ENCODE results near the gene CYP46A1. TPM values are rescaled to one million over a fixed set of nuclear protein-coding genes. Genes with fewer than 3 reads are reported as not detected.

The CYP46A1 gene
- total RNA-seq, 1 experiment from 2014 or later, result 0.36 TPM

- ChIA-PET POLR2A (no interaction called here), CTCF (no interaction called here)
- DNase-seq (ENCODE audit: low read depth, low spot score) (no peak), ATAC-seq (no peak)
- intact Hi-C loops (cut with micrococcal nuclease; ENCODE audit: unreplicated experiment) (no loop called here), in situ Hi-C loops (cut with HindIII; ENCODE audit: low pct_unique_long_range_greater_than_20kb, low sequenced_read_pairs) (no loop called here)
- Histone ChIP-seq H3K36me3 (ENCODE audit: control insufficient read depth, insufficient read depth, low read length) (no peaks in the 10 kb centered on the region), H3K27me3 (ENCODE audit: control insufficient read depth, insufficient read depth, low read length) (no peaks in the 10 kb centered on the region), H3K4me1 (ENCODE audit: control insufficient read depth, insufficient read depth, low read length) (peaks cover 17% of the 10 kb centered on the region), H3K4me3 (ENCODE audit: low read depth in 2 of 2, low read length in 2 of 2) (no peak overlapping the region), H3K27ac (ENCODE audit: low read length) (no peak overlapping the region), H3K9me3 (ENCODE audit: control insufficient read depth, insufficient read depth, low read depth, low read length) (no peaks in the 10 kb centered on the region)
- TF ChIP-seq SIN3A (IDR thresholded peaks at IDR 0.05; ENCODE audit: borderline replicate concordance, insufficient read depth, low read depth, low read length) (no peak), REST (IDR thresholded peaks at IDR 0.05; ENCODE audit: insufficient read depth in 1 of 2, low read depth in 2 of 2, low read length in 1 of 2) (no peak), CTCF (IDR thresholded peaks at IDR 0.05) (no peak), POLR2AphosphoS5 (IDR thresholded peaks at IDR 0.05; ENCODE audit: low read depth, low read length) (no peak), TCF7L2 (IDR thresholded peaks at IDR 0.05; ENCODE audit: low read depth, low read length) (no peak)
- BruUV-seq (replicated peaks), result no TSS peak
These were observed 58.0 kb downstream of the CYP46A1 start for GRCh38 chr14:99742074-99742473.

GRCh38 chr14:99742509-99743487, 58.7 kb downstream of the CYP46A1 start:
- CTCF ChIA-PET, result no interaction called here
- H3K27me3 ChIP-seq (ENCODE audit: control insufficient read depth, insufficient read depth, low read length), result no peaks in the 10 kb centered on the region
- POLR2A ChIA-PET, result no interaction called here
- no peak overlapping the region for H3K4me3 ChIP-seq (ENCODE audit: low read depth in 2 of 2, low read length in 2 of 2)
- H3K27ac ChIP-seq (ENCODE audit: low read length), result no peak overlapping the region
- ATAC-seq, result no peak
- no peaks in the 10 kb centered on the region for H3K36me3 ChIP-seq (ENCODE audit: control insufficient read depth, insufficient read depth, low read length)
- DNase-seq (ENCODE audit: low read depth, low spot score), result no peak
- in situ Hi-C loops (cut with HindIII; ENCODE audit: low pct_unique_long_range_greater_than_20kb, low sequenced_read_pairs), result no loop called here
- BruUV-seq (replicated peaks), result no TSS peak
- H3K9me3 ChIP-seq (ENCODE audit: control insufficient read depth, insufficient read depth, low read depth, low read length), result no peaks in the 10 kb centered on the region
- peaks cover 18% of the 10 kb centered on the region for H3K4me1 ChIP-seq (ENCODE audit: control insufficient read depth, insufficient read depth, low read length)
- intact Hi-C loops (cut with micrococcal nuclease; ENCODE audit: unreplicated experiment), result no loop called here
- TF ChIP-seq TCF7L2 (IDR thresholded peaks at IDR 0.05; ENCODE audit: low read depth, low read length), result no peak
- no peak for TF ChIP-seq REST (IDR thresholded peaks at IDR 0.05; ENCODE audit: insufficient read depth in 1 of 2, low read depth in 2 of 2, low read length in 1 of 2)
- TF ChIP-seq POLR2AphosphoS5 (IDR thresholded peaks at IDR 0.05; ENCODE audit: low read depth, low read length), result no peak
- no peak for TF ChIP-seq CTCF (IDR thresholded peaks at IDR 0.05)
- no peak for TF ChIP-seq SIN3A (IDR thresholded peaks at IDR 0.05; ENCODE audit: borderline replicate concordance, insufficient read depth, low read depth, low read length)

All from Panc1 (cell line).